HUES64 (cell line): Measurements from ENCODE around the gene ZNF283.
"Not testable (repeated sequence)": the region's sequence is repeated elsewhere in the genome, so short reads cannot be mapped to it uniquely, and the experiment has no call there.

ENCODE experiments used
- H3K27ac ChIP-seq: 2 replicates; pipeline ENCODE4 v1.7.0; 2013; ENCODE audit warnings: low read depth, low read length, inconsistent platforms
- H3K27me3 ChIP-seq: 2 replicates; pipeline ENCODE4 v1.6.1; 2013; ENCODE audit warnings: mild to moderate bottlenecking, low read length; ENCODE audit not compliant: insufficient read depth
- H3K36me3 ChIP-seq: 2 replicates; pipeline ENCODE4 v1.6.1; 2013; ENCODE audit warnings: mild to moderate bottlenecking, low read length; ENCODE audit not compliant: insufficient read depth
- H3K4me1 ChIP-seq: 2 replicates; pipeline ENCODE4 v1.6.1; 2013; ENCODE audit warnings: mild to moderate bottlenecking, low read length, moderate library complexity; ENCODE audit not compliant: insufficient read depth
- H3K4me3 ChIP-seq: 2 replicates; pipeline ENCODE4 v1.5.1; 2013; ENCODE audit warnings: mild to moderate bottlenecking, low read length, moderate library complexity
- H3K9ac ChIP-seq: 2 replicates; pipeline ENCODE4 v1.6.1; 2013; ENCODE audit warnings: mild to moderate bottlenecking, low read depth, low read length
- H3K9me3 ChIP-seq: 2 replicates; pipeline ENCODE4 v1.6.1; 2013; ENCODE audit warnings: low read depth, low read length; ENCODE audit not compliant: insufficient read depth
- WGBS: fragments of 150-250, 120-280 bp; methylation state at CpG from one replicate; pipeline ENCODE4 v1.1.7; 2013; ENCODE audit warnings: missing lambda C conversion rate; 5-methylcytosine and 5-hydroxymethylcytosine counted together

The ZNF283 gene

DNA sequence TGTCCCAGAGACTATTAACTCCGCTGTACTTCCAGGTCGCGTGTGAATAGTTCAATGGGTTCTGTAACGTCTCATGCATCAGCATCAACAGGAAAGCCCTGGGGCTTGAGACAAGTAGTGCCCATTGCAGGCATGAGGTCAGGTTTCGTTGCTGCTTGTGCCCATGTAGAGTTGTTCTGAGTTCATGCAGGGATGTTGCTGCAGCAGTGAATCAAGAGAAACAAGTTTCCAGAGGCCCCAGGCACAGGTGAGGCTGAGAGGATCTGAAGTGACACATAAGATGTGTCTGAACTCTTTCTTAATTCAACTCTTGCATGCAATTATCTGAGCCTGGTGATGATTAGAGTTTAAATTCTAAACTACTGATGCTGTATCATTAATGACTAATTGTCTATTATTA is 8.6 kb upstream of the ZNF283 start:
- H3K27me3 ChIP-seq = peaks cover 19% of the 10 kb centered on the region; the same call in 1 of the 2 replicates
- no peak overlapping the region for H3K4me3 ChIP-seq
- H3K9me3 ChIP-seq = no peaks in the 10 kb centered on the region
- H3K9ac ChIP-seq = no peak overlapping the region
- H3K27ac ChIP-seq = no peak overlapping the region
- no peaks in the 10 kb centered on the region for H3K36me3 ChIP-seq
- no peaks in the 10 kb centered on the region for H3K4me1 ChIP-seq
- WGBS = 79% methylated on average over 5 of the region's 5 CpGs

DNA sequence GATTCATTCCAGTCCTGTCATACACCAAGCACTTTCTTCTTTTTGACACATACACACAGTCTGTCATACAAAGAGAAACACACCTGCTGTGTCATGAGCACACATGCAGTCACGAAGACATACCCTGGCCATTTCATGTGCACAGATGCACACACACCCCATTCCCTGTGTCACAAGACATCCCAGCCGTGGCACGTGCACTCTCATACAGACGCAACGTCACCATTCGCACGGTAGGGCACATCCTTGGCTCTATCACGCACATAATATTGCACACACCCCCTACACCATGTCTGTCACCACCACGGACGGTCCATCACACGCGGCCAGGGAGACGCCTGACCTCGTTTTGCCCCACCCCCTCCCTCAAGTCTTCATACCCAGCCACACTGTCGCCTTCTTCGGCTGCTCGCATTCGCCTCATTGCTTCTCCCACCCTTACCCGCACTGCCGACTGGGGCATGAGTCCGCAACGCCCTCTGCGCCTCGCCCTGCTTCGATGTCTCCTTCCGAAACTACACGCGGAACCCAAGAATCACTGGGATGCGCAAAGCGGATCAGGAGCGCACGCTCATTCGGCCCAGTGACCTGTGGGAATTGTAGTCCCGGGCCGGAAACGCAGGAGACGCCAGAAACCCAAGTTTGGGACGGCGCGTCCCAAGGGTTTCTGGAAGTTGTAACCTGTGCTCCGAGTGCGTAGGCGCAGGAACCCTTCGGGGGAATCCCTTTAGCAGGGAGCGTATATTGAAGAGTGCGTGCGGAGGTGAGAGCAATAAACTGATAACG is 6.8 kb upstream of the ZNF283 start:
- H3K36me3 ChIP-seq = no peaks in the 10 kb centered on the region
- no peak overlapping the region; the same call in 1 of the 2 replicates for H3K4me3 ChIP-seq
- no peak overlapping the region for H3K9ac ChIP-seq
- 85% methylated on average over 48 of the region's 48 CpGs for WGBS
- no peak overlapping the region for H3K27ac ChIP-seq
- H3K9me3 ChIP-seq = no peaks in the 10 kb centered on the region
- H3K4me1 ChIP-seq = no peaks in the 10 kb centered on the region
- peaks cover 31% of the 10 kb centered on the region; the same call in 1 of the 2 replicates for H3K27me3 ChIP-seq

DNA sequence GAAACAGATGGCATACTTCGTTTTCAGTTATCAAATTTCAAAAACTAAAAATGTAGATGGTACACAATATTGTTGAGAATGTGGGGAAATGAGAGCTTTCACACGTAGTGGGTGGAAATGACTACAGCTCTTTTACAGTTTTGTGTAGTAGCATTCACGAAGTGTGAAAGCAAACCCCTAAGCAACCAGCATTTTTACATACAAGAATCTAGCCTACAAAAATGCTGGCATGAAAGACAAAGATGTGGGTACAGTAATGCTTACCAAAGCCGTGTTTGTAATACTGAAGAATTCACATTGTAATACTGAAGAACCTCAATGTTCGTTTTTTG is 6.3 kb upstream of the ZNF283 start:
- H3K4me3 ChIP-seq = no peak overlapping the region; the same call in 1 of the 2 replicates
- WGBS = 75% methylated on average over 5 of the region's 5 CpGs
- H3K36me3 ChIP-seq = no peaks in the 10 kb centered on the region
- no peak overlapping the region for H3K27ac ChIP-seq
- no peak overlapping the region for H3K9ac ChIP-seq
- H3K27me3 ChIP-seq = peaks cover 31% of the 10 kb centered on the region; the same call in 1 of the 2 replicates
- no peaks in the 10 kb centered on the region for H3K4me1 ChIP-seq
- H3K9me3 ChIP-seq = no peaks in the 10 kb centered on the region

DNA sequence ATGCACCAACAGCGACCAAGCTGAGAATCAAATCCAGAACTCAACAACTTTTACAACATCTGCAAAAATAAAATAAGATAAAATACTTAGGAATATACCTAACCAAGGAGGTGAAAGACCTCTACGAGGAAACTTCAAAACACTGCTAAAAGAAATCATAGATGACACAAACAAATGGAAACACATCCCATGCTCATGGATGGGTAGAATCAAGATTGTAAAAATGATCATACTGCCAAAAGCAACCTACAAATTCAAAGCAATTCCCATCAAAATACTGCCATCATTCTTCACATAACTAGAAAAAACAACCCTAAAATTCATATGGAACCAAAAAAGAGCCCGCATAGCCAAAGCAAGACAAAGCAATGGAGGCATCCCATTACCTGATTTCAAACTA is 3.3 kb upstream of the ZNF283 start:
- not testable (repeated sequence) for H3K9ac ChIP-seq, H3K36me3 ChIP-seq, H3K4me1 ChIP-seq, H3K9me3 ChIP-seq, H3K27ac ChIP-seq, H3K4me3 ChIP-seq
- WGBS = 86% methylated on average over 3 of the region's 3 CpGs
- peaks cover 31% of the 10 kb centered on the region; the same call in 1 of the 2 replicates for H3K27me3 ChIP-seq

DNA sequence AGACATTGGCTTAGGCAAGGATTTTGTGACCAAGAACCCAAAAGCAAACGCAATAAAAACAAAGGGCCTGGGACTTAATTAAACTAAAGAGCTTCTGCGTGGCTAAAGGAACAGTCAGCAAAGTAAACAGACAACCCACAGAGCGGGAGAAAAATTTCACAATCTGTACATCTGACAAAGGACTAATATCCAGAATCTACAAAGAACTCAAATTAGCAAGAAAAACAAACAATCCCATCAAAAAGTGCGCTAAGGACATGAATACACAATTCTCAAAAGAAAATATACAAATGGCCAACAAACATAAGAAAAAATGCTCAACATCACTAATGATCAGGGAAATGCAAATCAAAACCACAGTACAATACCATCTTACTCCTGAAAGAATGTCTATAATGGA is 2.5 kb upstream of the ZNF283 start:
- 68% methylated on average over 4 of the region's 4 CpGs for WGBS
- not testable (repeated sequence) for H3K9ac ChIP-seq, H3K4me3 ChIP-seq, H3K4me1 ChIP-seq, H3K36me3 ChIP-seq, H3K9me3 ChIP-seq, H3K27ac ChIP-seq
- peaks cover 28% of the 10 kb centered on the region; the same call in 1 of the 2 replicates for H3K27me3 ChIP-seq

DNA sequence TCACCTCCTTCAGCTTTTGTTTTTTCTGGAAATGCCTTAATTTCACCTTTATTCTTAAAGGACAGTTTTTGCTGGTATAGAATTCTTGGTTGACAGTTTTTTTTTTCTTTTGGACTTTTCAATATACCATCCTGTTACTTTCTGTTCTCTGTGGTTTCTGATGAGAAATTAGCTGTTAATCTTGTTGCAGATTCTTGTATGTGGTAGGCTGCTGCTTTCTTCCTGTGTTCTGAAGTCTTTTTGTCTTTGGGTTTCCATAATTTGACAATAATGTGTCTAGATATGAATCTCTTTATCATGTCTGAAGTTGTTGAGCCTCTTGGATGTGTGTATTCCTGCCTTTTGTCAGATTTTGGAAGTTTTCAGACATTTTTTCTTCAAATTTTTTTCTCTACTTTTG is 12.0 kb downstream of the ZNF283 start:
- Histone ChIP-seq H3K4me1 (no peaks in the 10 kb centered on the region), H3K4me3 (no peak overlapping the region), H3K27ac (no peak overlapping the region), H3K9ac (no peak overlapping the region), H3K36me3 (peaks cover 95% of the 10 kb centered on the region), H3K27me3 (no peaks in the 10 kb centered on the region), H3K9me3 (peaks cover 72% of the 10 kb centered on the region)

DNA sequence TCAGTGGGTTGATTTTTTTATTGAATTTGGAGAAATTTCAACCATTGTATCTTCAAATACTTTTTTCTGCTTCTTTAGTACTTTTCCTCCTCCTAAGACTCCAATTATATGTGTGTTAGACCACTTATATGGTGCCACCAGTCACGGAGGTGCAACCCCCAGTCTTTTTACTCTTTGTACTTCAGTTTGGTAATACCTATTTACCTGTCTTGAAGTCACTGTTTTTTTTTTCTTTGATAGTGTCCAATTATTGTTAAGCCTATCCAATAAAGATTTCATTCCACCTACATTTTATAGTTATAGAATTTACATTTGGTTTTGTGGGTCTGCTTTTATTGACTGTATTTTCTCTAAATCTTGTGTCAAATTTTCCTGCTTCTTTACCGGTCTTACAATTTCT is 14.9 kb downstream of the ZNF283 start:
- H3K4me1 ChIP-seq = no peaks in the 10 kb centered on the region
- peaks cover 98% of the 10 kb centered on the region for H3K36me3 ChIP-seq
- H3K9ac ChIP-seq = no peak overlapping the region
- no peak overlapping the region for H3K4me3 ChIP-seq
- H3K9me3 ChIP-seq = peaks cover 94% of the 10 kb centered on the region
- H3K27me3 ChIP-seq = no peaks in the 10 kb centered on the region
- WGBS = 83% methylated on average over 1 of the region's 2 CpGs
- no peak overlapping the region for H3K27ac ChIP-seq

DNA sequence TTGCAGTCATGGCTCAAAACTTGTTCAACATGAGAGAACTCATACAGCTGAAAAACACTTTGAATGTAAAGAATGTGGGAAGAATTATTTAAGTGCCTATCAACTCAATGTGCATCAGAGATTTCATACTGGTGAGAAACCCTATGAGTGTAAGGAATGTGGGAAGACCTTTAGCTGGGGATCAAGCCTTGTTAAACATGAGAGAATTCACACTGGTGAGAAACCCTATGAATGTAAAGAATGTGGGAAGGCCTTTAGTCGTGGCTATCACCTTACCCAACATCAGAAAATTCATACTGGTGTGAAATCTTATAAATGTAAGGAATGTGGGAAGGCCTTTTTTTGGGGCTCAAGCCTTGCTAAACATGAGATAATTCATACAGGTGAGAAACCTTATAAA is 20.1 kb downstream of the ZNF283 start:
- peak overlapping the region; percentile 66; the same call in 1 of the 2 replicates for H3K27ac ChIP-seq
- H3K4me3 ChIP-seq = no peak overlapping the region
- no peaks in the 10 kb centered on the region for H3K27me3 ChIP-seq
- H3K4me1 ChIP-seq = no peaks in the 10 kb centered on the region
- peaks cover 97% of the 10 kb centered on the region for H3K9me3 ChIP-seq
- peaks cover 83% of the 10 kb centered on the region for H3K36me3 ChIP-seq
- H3K9ac ChIP-seq = no peak overlapping the region
- WGBS = no CpG with 5 or more reads among the region's 1 CpG

DNA sequence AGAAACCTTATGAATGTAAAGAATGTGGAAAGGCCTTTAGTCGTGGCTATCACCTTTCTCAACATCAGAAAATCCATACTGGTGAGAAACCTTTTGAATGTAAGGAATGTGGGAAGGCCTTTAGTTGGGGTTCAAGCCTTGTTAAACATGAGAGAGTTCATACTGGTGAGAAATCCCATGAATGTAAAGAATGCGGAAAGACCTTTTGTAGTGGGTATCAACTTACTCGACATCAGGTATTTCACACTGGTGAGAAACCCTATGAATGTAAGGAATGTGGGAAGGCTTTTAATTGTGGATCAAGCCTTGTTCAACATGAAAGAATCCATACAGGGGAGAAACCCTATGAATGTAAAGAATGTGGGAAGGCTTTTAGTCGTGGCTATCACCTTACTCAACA is 20.8 kb downstream of the ZNF283 start:
- 97% methylated on average over 3 of the region's 4 CpGs for WGBS
- H3K9ac ChIP-seq = no peak overlapping the region
- H3K27ac ChIP-seq = peak overlapping the region; percentile 66; the same call in 1 of the 2 replicates
- H3K9me3 ChIP-seq = peaks cover 97% of the 10 kb centered on the region
- no peaks in the 10 kb centered on the region for H3K4me1 ChIP-seq
- H3K27me3 ChIP-seq = no peaks in the 10 kb centered on the region
- no peak overlapping the region for H3K4me3 ChIP-seq
- H3K36me3 ChIP-seq = peaks cover 76% of the 10 kb centered on the region

DNA sequence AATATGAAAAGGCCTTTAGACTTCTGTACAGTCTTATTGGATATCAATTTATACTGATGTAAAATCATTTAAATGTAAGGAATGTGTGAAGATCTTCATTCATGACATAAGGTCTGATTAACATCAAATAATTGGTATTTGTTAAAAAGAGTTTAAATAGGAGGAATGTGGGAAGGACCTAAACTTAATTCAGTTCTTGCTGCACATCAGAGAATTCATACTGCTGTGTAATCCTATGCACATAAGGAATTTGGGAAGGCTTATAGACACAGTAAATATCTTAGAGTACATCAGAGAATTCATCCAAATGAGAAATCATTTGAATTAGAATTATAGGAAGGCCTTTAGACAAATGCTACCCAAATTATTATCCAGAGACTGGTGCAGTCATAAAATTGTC is 21.7 kb downstream of the ZNF283 start:
- no peaks in the 10 kb centered on the region for H3K27me3 ChIP-seq
- H3K9ac ChIP-seq = no peak overlapping the region
- H3K36me3 ChIP-seq = peaks cover 67% of the 10 kb centered on the region
- H3K4me1 ChIP-seq = no peaks in the 10 kb centered on the region
- H3K4me3 ChIP-seq = peak overlapping the region; percentile 10; the same call in 1 of the 2 replicates
- H3K9me3 ChIP-seq = peaks cover 88% of the 10 kb centered on the region
- no peak overlapping the region for H3K27ac ChIP-seq

DNA sequence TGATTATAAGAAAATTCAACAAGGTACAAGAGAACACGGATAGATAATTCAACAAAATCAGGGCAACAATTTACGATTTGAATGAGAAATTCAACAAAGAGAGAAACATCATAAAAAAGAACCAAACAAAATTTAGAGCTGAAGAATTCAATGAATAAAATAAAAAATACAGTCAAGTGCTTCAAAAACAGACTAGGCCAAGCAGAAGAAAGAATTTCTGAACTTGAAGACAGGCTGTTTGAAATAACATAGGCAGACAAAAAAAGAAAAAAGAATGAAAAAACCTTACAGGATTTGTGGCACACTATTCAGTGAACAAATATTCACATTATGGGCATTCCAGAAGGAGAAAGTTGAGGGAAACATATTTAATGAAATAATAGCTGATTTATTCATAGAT is 31.1 kb downstream of the ZNF283 start:
- Histone ChIP-seq H3K9ac (no peak overlapping the region), H3K27me3 (no peaks in the 10 kb centered on the region), H3K9me3 (peaks cover 88% of the 10 kb centered on the region), H3K36me3 (no peaks in the 10 kb centered on the region), H3K27ac (no peak overlapping the region), H3K4me3 (no peak overlapping the region), H3K4me1 (no peaks in the 10 kb centered on the region)
- no CpG with 5 or more reads among the region's 2 CpGs for WGBS

DNA sequence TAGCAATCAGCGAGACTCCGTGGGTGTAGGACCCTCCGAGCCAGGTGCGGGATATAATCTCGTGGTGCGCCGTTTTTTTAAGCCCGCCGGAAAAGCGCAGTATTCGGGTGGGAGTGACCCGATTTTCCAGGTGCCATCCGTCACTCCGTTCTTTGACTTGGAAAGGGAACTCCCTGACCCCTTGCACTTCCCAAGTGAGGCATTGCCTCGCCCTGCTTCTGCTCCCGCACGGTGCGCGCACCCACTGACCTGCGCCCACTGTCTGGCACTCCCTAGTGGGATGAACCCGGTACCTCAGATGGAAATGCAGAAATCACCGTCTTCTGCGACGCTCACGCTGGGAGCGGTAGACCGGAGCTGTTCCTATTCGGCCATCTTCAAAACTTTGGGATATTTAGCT is 39.8 kb downstream of the ZNF283 start:
- not testable (repeated sequence) for H3K27me3 ChIP-seq, H3K27ac ChIP-seq, H3K4me3 ChIP-seq, H3K9ac ChIP-seq, H3K4me1 ChIP-seq, H3K36me3 ChIP-seq
- 93% methylated on average over 28 of the region's 28 CpGs for WGBS
- peaks cover 71% of the 10 kb centered on the region for H3K9me3 ChIP-seq
